Epithelial cell of proximal tubule (primary cell): Measurements from ENCODE around the gene ITGAE. TPM values are rescaled to one million over a fixed set of nuclear protein-coding genes. Genes with fewer than 3 reads are reported as not detected.
"Not testable (repeated sequence)": the region's sequence is repeated elsewhere in the genome, so short reads cannot be mapped to it uniquely, and the experiment has no call there.

Experiments
- DNase-seq: peaks from one replicate; pipeline ENCODE4 v3.0.0-alpha.2; 2011; ENCODE audit warnings: low read depth
- H3K4me3 ChIP-seq: 2 replicates; pipeline ENCODE4 v1.5.1; 2011; ENCODE audit warnings: low read depth, mild to moderate bottlenecking, low read length
- total RNA-seq: library from RNA; depleted of rRNA; stranded (reverse); fragments of >200 nt; gene quantifications from 2 replicates; pipeline ENCODE4 v1.2.3, GENCODE V29; 2015
- TF ChIP-seq, protein P1 (sequence below): conservative IDR thresholded peaks from 2 replicates; pipeline ENCODE4 v1.5.1; 2012; ENCODE audit warnings: low read depth, mild to moderate bottlenecking, low read length

ITGAE gene
- total RNA-seq, 1 donor from 2014 or later = 36.0 TPM

DNA sequence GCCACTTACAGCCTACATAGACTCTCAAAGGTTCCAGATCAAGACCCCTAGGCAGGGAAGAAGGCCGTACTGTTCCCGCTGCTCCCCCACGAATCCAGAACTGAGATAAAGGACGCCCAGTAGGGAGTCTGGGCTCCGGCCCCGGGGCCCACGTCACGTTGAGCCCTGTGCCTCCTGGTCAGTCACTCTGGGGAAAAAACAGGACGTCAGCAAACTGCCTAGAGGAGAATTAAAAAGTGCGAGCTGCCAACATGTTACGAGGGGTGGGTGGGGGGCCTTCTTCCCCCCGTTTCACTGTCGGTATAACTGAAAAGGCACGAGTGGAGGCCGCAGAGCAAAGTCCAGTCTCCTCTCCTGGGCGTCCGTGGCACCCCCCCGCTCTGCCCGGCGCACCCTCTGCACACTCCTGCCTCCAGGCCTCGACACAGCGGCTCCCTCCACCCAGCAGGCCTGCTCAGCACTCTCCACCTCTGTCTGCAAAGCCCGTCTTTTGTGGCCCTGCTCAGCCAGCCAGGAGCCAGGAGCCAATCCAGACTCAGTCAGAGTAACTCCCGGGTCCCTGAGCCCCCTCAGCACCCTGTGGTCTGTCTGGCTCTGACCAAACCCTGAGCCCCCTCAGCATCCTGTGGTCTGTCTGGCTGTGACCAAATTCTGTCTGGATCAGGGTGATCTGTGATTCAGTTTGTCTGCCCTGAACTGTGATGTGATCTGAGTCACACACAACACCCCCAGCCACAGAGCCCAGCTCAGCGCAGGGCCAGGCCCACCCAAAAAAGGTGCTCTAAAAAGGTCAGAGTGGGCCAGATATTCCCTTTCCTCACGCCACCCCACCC, 6.2 kb downstream of the ITGAE start:
- DNase-seq = no peak
- H3K4me3 ChIP-seq = no peak overlapping the region
- TF ChIP-seq, protein P1, sequence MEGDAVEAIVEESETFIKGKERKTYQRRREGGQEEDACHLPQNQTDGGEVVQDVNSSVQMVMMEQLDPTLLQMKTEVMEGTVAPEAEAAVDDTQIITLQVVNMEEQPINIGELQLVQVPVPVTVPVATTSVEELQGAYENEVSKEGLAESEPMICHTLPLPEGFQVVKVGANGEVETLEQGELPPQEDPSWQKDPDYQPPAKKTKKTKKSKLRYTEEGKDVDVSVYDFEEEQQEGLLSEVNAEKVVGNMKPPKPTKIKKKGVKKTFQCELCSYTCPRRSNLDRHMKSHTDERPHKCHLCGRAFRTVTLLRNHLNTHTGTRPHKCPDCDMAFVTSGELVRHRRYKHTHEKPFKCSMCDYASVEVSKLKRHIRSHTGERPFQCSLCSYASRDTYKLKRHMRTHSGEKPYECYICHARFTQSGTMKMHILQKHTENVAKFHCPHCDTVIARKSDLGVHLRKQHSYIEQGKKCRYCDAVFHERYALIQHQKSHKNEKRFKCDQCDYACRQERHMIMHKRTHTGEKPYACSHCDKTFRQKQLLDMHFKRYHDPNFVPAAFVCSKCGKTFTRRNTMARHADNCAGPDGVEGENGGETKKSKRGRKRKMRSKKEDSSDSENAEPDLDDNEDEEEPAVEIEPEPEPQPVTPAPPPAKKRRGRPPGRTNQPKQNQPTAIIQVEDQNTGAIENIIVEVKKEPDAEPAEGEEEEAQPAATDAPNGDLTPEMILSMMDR = no peak

DNA sequence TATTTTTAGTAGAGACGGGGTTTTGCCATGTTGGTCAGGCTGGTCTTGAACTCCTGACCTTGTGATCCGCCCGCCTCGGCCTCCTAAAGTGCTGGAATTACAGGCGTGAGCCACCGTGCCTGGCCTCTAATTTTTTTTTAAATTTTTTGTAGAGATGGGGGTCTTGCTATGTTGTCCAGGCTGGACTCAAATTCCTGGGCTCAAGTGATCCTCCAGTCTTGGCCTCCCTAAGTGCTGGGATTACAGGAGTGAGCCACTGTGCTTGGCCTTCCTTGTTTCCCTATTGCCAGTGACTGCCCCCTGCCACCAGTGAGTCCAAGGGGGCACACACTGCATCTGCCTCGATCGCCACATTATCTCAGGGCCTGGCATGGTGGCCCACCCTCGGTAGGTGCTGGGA, 6.8 kb downstream of the ITGAE start:
- not testable (repeated sequence) for H3K4me3 ChIP-seq, DNase-seq

DNA sequence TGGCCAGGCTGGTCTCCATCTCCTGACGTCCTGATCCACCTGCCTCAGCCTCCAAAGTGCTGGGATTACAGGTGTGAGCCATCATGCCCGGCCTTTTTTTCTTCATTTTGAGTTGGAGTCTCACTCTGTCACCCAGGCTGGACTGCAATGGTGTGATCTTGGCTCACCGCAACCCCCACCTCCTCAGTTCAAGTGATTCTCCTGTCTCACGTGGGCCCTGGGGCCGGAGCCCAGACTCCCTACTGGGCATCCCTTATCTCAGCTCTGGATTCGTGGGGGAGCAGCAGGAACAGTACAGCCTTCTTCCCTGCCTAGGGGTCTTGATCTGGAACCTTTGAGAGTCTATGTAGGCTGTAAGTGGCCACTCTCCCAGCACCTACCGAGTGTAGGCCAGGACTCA, 7.7 kb downstream of the ITGAE start:
- DNase-seq, H3K4me3 ChIP-seq: not testable (repeated sequence)

DNA sequence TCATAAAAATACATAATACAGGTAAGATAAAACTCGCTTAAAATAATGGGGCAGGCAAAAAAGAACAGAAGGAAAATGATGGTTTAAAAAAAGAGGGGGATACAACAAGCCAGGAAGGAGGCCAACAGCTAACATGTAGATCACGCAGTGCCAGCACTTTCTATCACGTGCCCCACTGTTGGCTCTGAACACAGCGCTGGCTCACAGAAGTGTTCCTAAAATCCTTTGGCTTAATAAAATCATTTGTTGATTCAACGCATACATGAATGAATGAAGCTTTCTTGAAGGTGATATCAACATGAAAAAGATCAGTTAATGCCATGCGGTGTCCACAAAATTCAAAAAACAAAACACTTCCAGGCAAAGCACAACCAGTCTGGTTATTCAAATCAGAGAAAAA, 8.5 kb downstream of the ITGAE start:
- TF ChIP-seq, protein P1 = no peak
- no peak overlapping the region for H3K4me3 ChIP-seq
- DNase-seq = no peak

DNA sequence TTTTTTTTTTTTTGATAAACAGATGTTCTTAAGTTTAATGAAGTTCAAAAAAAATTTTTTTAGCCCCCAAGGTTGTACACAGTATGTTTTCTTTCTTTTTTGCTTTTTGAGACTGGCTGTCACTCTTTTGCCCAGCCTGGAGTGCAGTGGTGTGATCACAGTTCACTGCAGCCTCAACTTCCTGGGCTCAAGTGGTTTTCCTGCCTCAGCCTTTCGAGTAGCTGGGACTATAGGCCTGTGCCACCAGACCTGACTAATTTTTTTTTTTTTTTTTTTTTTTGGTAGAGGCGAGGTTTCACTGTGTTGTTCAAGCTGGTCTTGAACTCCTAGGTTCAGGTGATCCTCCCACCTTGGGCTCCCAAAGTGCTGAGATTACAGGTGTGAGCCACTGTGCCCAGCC, 12.8 kb downstream of the ITGAE start:
- H3K4me3 ChIP-seq = no peak overlapping the region
- TF ChIP-seq, protein P1 = no peak

DNA sequence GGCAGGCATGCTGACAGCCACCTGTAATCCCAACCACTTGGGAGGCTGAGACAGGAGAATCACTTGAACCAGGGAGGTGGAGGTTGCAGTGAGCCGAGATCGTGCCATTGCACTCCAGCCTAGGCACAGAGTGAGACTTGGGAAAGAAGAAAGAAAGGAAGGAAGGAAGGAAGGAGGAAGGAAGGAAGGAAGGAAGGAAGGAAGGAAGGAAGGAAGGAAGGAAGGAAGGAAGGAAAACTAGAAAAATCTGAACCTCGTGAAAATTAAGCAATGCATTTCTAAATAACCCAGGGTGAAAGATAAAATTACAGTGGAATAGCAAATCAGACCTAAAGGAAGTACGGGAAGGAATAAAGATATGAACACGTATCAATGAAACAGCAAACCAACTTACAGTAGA, 15.7 kb downstream of the ITGAE start:
- H3K4me3 ChIP-seq, DNase-seq: not testable (repeated sequence)

More for the DNA sequence above, 12.8 kb downstream of the ITGAE start:
- no peak for DNase-seq

DNA sequence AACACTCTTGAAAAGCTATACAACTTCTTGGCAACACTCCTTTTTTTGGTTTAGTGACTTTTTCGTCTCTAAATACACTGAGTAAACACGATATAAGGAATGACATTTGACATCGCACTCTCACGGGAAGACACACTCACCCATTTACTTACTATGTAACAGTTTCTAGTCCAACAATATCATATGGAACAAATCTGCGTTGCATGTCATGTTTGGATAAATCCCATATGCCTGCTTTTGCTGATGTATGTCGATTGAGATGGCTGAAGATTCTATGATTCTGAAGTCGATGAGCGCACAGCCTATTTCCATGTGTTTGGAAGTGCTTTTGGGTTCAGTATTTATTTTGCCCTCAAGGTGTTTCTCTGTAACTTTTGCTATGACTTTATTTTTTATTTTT, 18.2 kb downstream of the ITGAE start:
- no peak overlapping the region for H3K4me3 ChIP-seq
- DNase-seq = no peak
- TF ChIP-seq, protein P1 = no peak

DNA sequence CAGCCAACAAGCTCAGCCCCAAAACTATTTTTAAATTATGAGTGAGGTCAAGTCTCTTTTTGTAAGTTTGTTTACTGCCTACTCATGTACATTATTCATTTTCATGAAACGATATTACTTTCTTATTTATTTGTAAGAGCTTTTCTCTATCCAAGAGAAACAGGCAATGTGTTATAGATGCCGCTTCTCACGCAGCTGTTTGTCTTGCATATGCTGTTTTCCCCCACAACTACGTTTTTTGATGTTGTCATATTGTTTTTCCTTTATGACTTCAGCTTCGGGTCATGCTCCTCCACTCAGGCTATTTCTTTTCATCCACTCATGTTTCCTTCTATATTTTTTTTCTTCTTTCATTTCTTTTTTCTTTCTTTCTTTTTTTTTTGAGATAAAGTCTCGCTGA, 20.0 kb downstream of the ITGAE start:
- H3K4me3 ChIP-seq = no peak overlapping the region
- TF ChIP-seq, protein P1 = no peak
- DNase-seq = no peak
